ENCODE results near the gene ZNF33B. TPM values are rescaled to one million over a fixed set of nuclear protein-coding genes. Genes with fewer than 3 reads are reported as not detected.

ZNF33B gene
- total RNA-seq, 2 donors from 2014 or later: 27.0 to 82.5 TPM

DNA sequence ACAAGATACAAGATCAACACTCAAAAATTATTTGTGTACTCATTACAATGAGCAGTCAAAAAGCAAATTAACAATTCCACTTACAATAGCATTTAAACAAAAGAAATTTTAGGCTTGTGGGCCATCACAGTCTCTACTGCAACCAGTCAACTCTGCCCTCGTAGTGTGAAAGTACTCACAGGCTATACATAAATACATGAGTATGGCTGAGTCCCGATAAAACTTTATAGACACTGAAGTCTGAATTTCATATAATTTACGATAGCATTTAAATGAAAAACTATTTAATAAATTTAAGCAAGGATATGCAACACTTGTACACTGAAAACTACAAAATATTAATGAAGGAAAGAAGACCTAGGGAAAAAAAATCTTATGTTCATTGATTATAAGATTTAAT, 90.1 kb downstream of the ZNF33B start:
- DNase-seq: no peak
- no peak overlapping the region for H3K27ac ChIP-seq
- H3K36me3 ChIP-seq (replicated peaks in 1 of 2; ENCODE audit: insufficient read depth in 1 of 2, low read depth in 2 of 2): no peaks in the 10 kb centered on the region
- TF ChIP-seq POLR2A (IDR thresholded peaks at IDR 0.05): no peak
- TF ChIP-seq, protein P1, sequence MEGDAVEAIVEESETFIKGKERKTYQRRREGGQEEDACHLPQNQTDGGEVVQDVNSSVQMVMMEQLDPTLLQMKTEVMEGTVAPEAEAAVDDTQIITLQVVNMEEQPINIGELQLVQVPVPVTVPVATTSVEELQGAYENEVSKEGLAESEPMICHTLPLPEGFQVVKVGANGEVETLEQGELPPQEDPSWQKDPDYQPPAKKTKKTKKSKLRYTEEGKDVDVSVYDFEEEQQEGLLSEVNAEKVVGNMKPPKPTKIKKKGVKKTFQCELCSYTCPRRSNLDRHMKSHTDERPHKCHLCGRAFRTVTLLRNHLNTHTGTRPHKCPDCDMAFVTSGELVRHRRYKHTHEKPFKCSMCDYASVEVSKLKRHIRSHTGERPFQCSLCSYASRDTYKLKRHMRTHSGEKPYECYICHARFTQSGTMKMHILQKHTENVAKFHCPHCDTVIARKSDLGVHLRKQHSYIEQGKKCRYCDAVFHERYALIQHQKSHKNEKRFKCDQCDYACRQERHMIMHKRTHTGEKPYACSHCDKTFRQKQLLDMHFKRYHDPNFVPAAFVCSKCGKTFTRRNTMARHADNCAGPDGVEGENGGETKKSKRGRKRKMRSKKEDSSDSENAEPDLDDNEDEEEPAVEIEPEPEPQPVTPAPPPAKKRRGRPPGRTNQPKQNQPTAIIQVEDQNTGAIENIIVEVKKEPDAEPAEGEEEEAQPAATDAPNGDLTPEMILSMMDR (IDR thresholded peaks at IDR 0.05): no peak
- no peaks in the 10 kb centered on the region for H3K27me3 ChIP-seq
- ATAC-seq: no peak
- H3K4me3 ChIP-seq: no peak overlapping the region
- WGBS, 2 donors: 93 to 100% methylated on average over 3 of the region's 3 CpGs
- peaks cover 0 to 17% (median 0%) of the 10 kb centered on the region in 3 donors for H3K9me3 ChIP-seq
- H3K4me1 ChIP-seq: peaks cover 16% of the 10 kb centered on the region
- intact Hi-C loops (cut with DNase I): no loop called here

DNA sequence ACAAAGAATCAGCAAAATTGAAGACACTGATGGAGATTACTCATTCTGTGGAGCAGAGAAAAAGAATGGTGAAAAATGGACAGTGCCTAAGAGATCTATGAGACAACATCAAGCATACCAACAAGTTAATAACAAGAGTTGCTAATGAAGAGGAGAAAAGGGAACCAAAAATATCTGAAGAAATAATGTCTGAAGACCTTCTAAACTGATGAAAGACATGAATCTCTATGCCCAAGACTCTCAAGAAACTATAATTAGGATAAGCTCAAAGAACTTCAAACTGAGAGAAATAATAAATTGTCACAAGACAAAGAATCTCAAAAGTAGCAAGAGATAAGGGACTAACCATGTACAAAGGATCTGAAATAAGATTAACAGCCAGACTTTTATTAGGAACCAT, 93.4 kb downstream of the ZNF33B start:
- H3K27ac ChIP-seq: no peak overlapping the region
- no peak for ATAC-seq
- no peaks in the 10 kb centered on the region for H3K27me3 ChIP-seq
- H3K36me3 ChIP-seq (replicated peaks in 1 of 2; ENCODE audit: insufficient read depth in 1 of 2, low read depth in 2 of 2): no peaks in the 10 kb centered on the region
- no peak for DNase-seq
- no peaks in the 10 kb centered on the region for H3K4me1 ChIP-seq
- no peak overlapping the region for H3K4me3 ChIP-seq
- peaks cover 0 to 20% (median 0%) of the 10 kb centered on the region in 3 donors for H3K9me3 ChIP-seq
- intact Hi-C loops (cut with DNase I): no loop called here
- TF ChIP-seq, protein P1 (IDR thresholded peaks at IDR 0.05): no peak
- TF ChIP-seq POLR2A (IDR thresholded peaks at IDR 0.05): no peak

DNA sequence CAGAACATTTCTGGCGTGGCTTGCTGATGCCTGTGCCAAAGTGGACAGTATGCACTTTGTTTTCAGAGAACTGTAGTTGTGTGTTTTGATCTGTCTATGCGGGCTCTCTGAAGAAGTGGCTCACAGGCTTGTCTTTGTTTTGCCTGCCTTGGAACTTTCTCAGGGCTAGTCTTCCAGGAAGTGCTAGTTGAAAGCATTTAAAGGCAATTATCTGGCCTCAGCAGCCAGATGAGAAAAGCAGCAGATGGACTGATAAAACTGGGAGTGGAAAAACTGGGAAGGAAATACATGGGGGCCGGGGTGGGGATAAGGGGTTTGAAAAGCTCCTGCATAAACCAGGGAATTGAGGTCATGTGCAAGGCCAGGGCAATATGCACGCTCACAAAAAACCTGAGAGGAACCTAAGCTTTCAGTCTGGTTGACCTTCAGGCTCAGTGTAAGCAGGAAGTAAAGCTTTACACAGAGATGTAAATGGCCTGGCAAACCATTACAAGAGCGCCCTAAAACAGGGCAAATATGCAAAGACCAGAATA, 94.5 kb downstream of the ZNF33B start:
- Histone ChIP-seq H3K9me3 (peaks cover 0 to 31% (median 0%) of the 10 kb centered on the region in 3 donors), H3K4me1 (no peaks in the 10 kb centered on the region), H3K36me3 (replicated peaks in 1 of 2; ENCODE audit: insufficient read depth in 1 of 2, low read depth in 2 of 2) (peaks cover under 1 to 4% of the 10 kb centered on the region in 2 donors), H3K27ac (no peak overlapping the region), H3K4me3 (no peak overlapping the region), H3K27me3 (no peaks in the 10 kb centered on the region)
- intact Hi-C loops (cut with DNase I): no loop called here
- ATAC-seq: no peak
- 66 to 95% methylated on average over 5 of the region's 5 CpGs for WGBS, 2 donors
- no peak for TF ChIP-seq POLR2A (IDR thresholded peaks at IDR 0.05)
- TF ChIP-seq, protein P1 (IDR thresholded peaks at IDR 0.05): no peak
- no peak for DNase-seq

Small RNA genes lying within 50 kb of the gene (small RNA-seq; reads per million reads assigned to genes)
- not detected for gene AL022345.1
- gene AL022345.2: not detected
- not detected for gene AL022345.3
- not detected for gene FXYD6P1
- gene RNU6-1170P: not detected

Other genes with a start within 250 kb of the ZNF33B start
- 1 to 10 TPM; 8.0 to 8.6 TPM for gene BMS1, start 144.2 kb upstream of the ZNF33B start, total RNA-seq

Measured in body of pancreas (tissue), 4 donors.